ENCODE results near the gene AASDHPPT. TPM values are rescaled to one million over a fixed set of nuclear protein-coding genes. Genes with fewer than 3 reads are reported as not detected.

The AASDHPPT gene
- total RNA-seq, 1 donor from 2014 or later: 109 TPM

DNA sequence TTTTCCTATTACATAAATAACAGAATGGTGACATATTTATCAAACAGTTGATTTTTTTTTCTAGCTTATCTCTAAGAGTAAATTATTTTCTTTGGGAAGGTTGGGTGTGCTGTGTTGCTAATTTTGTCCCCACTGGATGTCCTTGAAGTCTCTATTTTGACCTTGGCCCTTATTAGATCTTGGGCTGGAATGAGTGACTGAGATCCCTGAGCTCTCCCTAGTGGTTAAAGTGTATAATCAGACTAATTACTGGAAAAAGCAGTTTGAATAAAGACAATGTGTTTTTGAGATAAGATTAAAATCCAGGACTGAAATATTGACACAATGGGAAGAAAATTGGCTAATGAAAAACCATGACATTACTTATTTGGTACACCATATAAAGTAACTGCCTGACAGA is 56.1 kb downstream of the AASDHPPT start:
- Mint-ChIP-seq H3K36me3 (ENCODE audit: unreplicated experiment) (no peaks in the 10 kb centered on the region), H3K27me3 (ENCODE audit: unreplicated experiment) (no peaks in the 10 kb centered on the region), H3K9me3 (ENCODE audit: unreplicated experiment) (no peaks in the 10 kb centered on the region), H3K4me3 (ENCODE audit: unreplicated experiment) (no peak overlapping the region), H3K27ac (ENCODE audit: unreplicated experiment) (no peak overlapping the region), H3K4me1 (ENCODE audit: low read depth, unreplicated experiment) (no peaks in the 10 kb centered on the region)
- TF ChIP-seq, protein P1, sequence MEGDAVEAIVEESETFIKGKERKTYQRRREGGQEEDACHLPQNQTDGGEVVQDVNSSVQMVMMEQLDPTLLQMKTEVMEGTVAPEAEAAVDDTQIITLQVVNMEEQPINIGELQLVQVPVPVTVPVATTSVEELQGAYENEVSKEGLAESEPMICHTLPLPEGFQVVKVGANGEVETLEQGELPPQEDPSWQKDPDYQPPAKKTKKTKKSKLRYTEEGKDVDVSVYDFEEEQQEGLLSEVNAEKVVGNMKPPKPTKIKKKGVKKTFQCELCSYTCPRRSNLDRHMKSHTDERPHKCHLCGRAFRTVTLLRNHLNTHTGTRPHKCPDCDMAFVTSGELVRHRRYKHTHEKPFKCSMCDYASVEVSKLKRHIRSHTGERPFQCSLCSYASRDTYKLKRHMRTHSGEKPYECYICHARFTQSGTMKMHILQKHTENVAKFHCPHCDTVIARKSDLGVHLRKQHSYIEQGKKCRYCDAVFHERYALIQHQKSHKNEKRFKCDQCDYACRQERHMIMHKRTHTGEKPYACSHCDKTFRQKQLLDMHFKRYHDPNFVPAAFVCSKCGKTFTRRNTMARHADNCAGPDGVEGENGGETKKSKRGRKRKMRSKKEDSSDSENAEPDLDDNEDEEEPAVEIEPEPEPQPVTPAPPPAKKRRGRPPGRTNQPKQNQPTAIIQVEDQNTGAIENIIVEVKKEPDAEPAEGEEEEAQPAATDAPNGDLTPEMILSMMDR (IDR thresholded peaks at IDR 0.05; ENCODE audit: partially characterized antibody, unreplicated experiment): no peak
- DNase-seq: no peak

DNA sequence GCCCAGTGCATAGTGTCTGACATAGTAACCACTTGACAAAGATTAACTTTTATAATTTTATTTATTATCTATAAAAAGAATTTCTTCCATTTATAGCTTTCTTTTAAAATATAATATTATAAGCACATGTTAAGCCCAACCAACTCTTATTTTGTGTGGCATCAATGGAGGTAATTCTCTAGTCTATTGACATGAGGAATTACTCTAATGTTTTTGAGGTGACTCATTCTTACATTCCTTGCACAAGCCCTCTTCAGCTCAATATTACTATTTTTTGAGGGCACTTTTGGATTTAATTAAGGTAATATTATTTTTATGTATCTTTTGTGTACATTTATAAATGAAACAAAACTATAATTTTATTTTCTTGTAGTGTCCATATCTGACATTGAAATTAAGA is 59.6 kb downstream of the AASDHPPT start:
- DNase-seq: no peak
- H3K4me3 Mint-ChIP-seq (ENCODE audit: unreplicated experiment): no peak overlapping the region
- H3K36me3 Mint-ChIP-seq (ENCODE audit: unreplicated experiment): peaks cover 4% of the 10 kb centered on the region

DNA sequence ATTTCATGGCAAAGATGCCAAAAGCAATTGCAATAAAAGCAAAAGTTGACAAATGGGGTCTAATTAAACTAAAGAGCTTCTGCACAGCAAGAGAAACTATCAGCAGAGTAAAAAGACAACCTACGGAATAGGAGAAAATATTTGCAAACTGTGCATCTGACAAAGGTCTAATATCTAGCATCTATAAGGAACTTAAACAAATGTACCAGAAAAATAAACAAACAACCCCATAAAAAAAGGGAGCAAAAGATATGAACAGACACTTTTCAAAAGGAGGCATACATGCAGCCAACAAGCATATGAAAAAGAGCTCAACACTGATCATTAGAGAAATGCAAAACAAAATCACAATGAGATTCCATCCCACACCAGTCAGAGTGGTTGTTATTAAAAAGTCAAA is 60.3 kb downstream of the AASDHPPT start:
- TF ChIP-seq, protein P1 (IDR thresholded peaks at IDR 0.05; ENCODE audit: partially characterized antibody, unreplicated experiment): no peak
- Mint-ChIP-seq H3K4me3 (ENCODE audit: unreplicated experiment) (no peak overlapping the region), H3K36me3 (ENCODE audit: unreplicated experiment) (peaks cover 7% of the 10 kb centered on the region), H3K27ac (ENCODE audit: unreplicated experiment) (no peak overlapping the region), H3K9me3 (ENCODE audit: unreplicated experiment) (peaks cover 5% of the 10 kb centered on the region), H3K4me1 (ENCODE audit: low read depth, unreplicated experiment) (no peaks in the 10 kb centered on the region), H3K27me3 (ENCODE audit: unreplicated experiment) (no peaks in the 10 kb centered on the region)
- no peak for DNase-seq

More for the DNA sequence above, 59.6 kb downstream of the AASDHPPT start:
- TF ChIP-seq, protein P1 (IDR thresholded peaks at IDR 0.05; ENCODE audit: partially characterized antibody, unreplicated experiment): no peak
- no peaks in the 10 kb centered on the region for H3K27me3 Mint-ChIP-seq (ENCODE audit: unreplicated experiment)
- H3K4me1 Mint-ChIP-seq (ENCODE audit: low read depth, unreplicated experiment): no peaks in the 10 kb centered on the region
- H3K9me3 Mint-ChIP-seq (ENCODE audit: unreplicated experiment): peaks cover 5% of the 10 kb centered on the region
- no peak overlapping the region for H3K27ac Mint-ChIP-seq (ENCODE audit: unreplicated experiment)

Other genes with a start within 250 kb of the AASDHPPT start
- 46.4 TPM for gene MSANTD4, start 55.4 kb upstream of the AASDHPPT start, total RNA-seq (ENCODE audit: unreplicated experiment)
- gene KBTBD3, start 315 bp upstream of the AASDHPPT start, total RNA-seq (ENCODE audit: unreplicated experiment): 8.9 TPM